Smooth muscle cell (in vitro differentiated cells): Measurements from ENCODE around the gene REEP6. TPM values are rescaled to one million over a fixed set of nuclear protein-coding genes. Genes with fewer than 3 reads are reported as not detected.

Experiments
- DNase-seq: peaks from one replicate; lab custom pipeline; 2025; ENCODE audit not compliant: unreplicated experiment; lab: John Stamatoyannopoulos, UW
- H2AFZ ChIP-seq: fragments of 200-600 bp; sonication (generic); 2 replicates; pipeline ENCODE4 v1.6.0; 2016; ENCODE audit warnings: antibody characterized with exemption, low read depth, mild to moderate bottlenecking
- H3F3A ChIP-seq: fragments of 200-600 bp; sonication (generic); 2 replicates; pipeline ENCODE4 v1.6.0; 2017; ENCODE audit warnings: antibody characterized with exemption, low read depth
- H3K27ac ChIP-seq: fragments of 200-600 bp; sonication (generic); 2 replicates; pipeline ENCODE4 v1.5.1; 2016; ENCODE audit warnings: low read depth, mild to moderate bottlenecking
- H3K27me3 ChIP-seq: fragments of 200-600 bp; sonication (generic); 2 replicates; pipeline ENCODE4 v1.6.1; 2016; ENCODE audit warnings: low read depth, mild to moderate bottlenecking
- H3K36me3 ChIP-seq: fragments of 200-600 bp; sonication (generic); 2 replicates; pipeline ENCODE4 v1.5.1; 2016; ENCODE audit warnings: low read depth
- H3K4me1 ChIP-seq: fragments of 200-600 bp; sonication (generic); 2 replicates; pipeline ENCODE4 v1.5.1; 2016; ENCODE audit warnings: low read depth
- H3K4me2 ChIP-seq: fragments of 200-600 bp; sonication (generic); 2 replicates; pipeline ENCODE4 v1.6.0; 2016; ENCODE audit warnings: mild to moderate bottlenecking
- H3K4me3 ChIP-seq: fragments of 200-600 bp; sonication (generic); 2 replicates; pipeline ENCODE4 v1.5.1; 2016; ENCODE audit warnings: mild to moderate bottlenecking
- H3K79me2 ChIP-seq: fragments of 200-600 bp; sonication (generic); 2 replicates; pipeline ENCODE4 v1.6.0; 2016; ENCODE audit warnings: low read depth, mild to moderate bottlenecking
- H3K9ac ChIP-seq: fragments of 200-600 bp; sonication (generic); 2 replicates; pipeline ENCODE4 v1.6.0; 2016; ENCODE audit warnings: low read depth
- H3K9me3 ChIP-seq: fragments of 200-600 bp; sonication (generic); replicated peaks from 2 replicates; pipeline ENCODE4 v1.5.1; 2016; ENCODE audit warnings: low read depth
- H4K20me1 ChIP-seq: fragments of 200-600 bp; sonication (generic); 2 replicates; pipeline ENCODE4 v1.6.0; 2016; ENCODE audit warnings: low read depth
- CTCF ChIP-seq: fragments of 200-600 bp; sonication (generic); IDR thresholded peaks from 2 replicates; pipeline ENCODE4 v1.5.1; 2017; ENCODE audit warnings: borderline replicate concordance, mild to moderate bottlenecking, antibody characterized with exemption; ENCODE audit not compliant: insufficient read depth, poor library complexity, severe bottlenecking
- WGBS: methylation state at CpG from one replicate; pipeline ENCODE4 v1.1.7; 2016; ENCODE audit warnings: low lambda C conversion rate; 5-methylcytosine and 5-hydroxymethylcytosine counted together
- polyA plus RNA-seq: library from polyadenylated mRNA; unstranded; fragments of >200 nt; fragmentation: Nextera tagmentation; extraction: Ambion mirVana; gene quantifications from 2 replicates; pipeline ENCODE4 v1.2.1, GENCODE V29; 2016
- total RNA-seq: library from RNA; depleted of rRNA; stranded (reverse); fragments of >200 nt; gene quantifications from 2 replicates; pipeline ENCODE4 v1.2.3, GENCODE V29; 2014

Gene REEP6
- total and polyA plus RNA-seq, 2 experiments from 2014 or later: 7.0 to 15.1 TPM

GRCh38 chr19:1490311-1491113 is 469 bp upstream of the REEP6 start, which contains the start of gene PCSK4:
TSS of gene PCSK4 (minus strand) at chr19:1490350. CDS start at chr19:1490346, 4 bp downstream.
- Histone ChIP-seq H4K20me1 (no peaks in the 10 kb centered on the region), H3F3A (no peaks in the 10 kb centered on the region), H2AFZ (peak within 1 kb of the TSS; percentile 91), H3K27ac (peak within 1 kb of the TSS; percentile 65), H3K36me3 (no peaks in the 10 kb centered on the region), H3K27me3 (no peaks in the 10 kb centered on the region), H3K4me3 (peak within 1 kb of the TSS; percentile 63), H3K4me1 (peaks cover 12% of the 10 kb centered on the region), H3K9ac (peak within 1 kb of the TSS; percentile 52), H3K9me3 (no peaks in the 10 kb centered on the region), H3K79me2 (no peaks in the 10 kb centered on the region), H3K4me2 (peak within 1 kb of the TSS; percentile 94)
- TF ChIP-seq CTCF: no peak
- DNase-seq: peak; percentile 99
- 0% methylated on average over 43 of the region's 74 CpGs for WGBS

- H3K4me2 ChIP-seq: peak overlapping the region; percentile 90
- WGBS: 84% methylated on average over 12 of the region's 12 CpGs
These were observed 829 bp downstream of the REEP6 start for GRCh38 chr19:1491849-1492170.

GRCh38 chr19:1492474-1493006 is 1.6 kb downstream of the REEP6 start:
- no peaks in the 10 kb centered on the region for H3K27me3 ChIP-seq
- no peaks in the 10 kb centered on the region for H3F3A ChIP-seq
- peaks cover 12% of the 10 kb centered on the region for H3K4me1 ChIP-seq
- H3K4me2 ChIP-seq: no peak overlapping the region
- H3K36me3 ChIP-seq: no peaks in the 10 kb centered on the region
- no peak overlapping the region for H2AFZ ChIP-seq
- TF ChIP-seq CTCF: no peak
- 79% methylated on average over 10 of the region's 10 CpGs for WGBS
- no peak overlapping the region for H3K9ac ChIP-seq
- peak overlapping the region; percentile 50 for H3K4me3 ChIP-seq
- DNase-seq: no peak
- no peaks in the 10 kb centered on the region for H3K9me3 ChIP-seq
- H3K79me2 ChIP-seq: no peaks in the 10 kb centered on the region
- H4K20me1 ChIP-seq: no peaks in the 10 kb centered on the region
- H3K27ac ChIP-seq: no peak overlapping the region

More at GRCh38 chr19:1491849-1492170, 829 bp downstream of the REEP6 start:
- H3K27ac ChIP-seq: no peak overlapping the region
- H3F3A ChIP-seq: no peaks in the 10 kb centered on the region
- H3K9ac ChIP-seq: no peak overlapping the region
- no peaks in the 10 kb centered on the region for H3K9me3 ChIP-seq
- no peaks in the 10 kb centered on the region for H4K20me1 ChIP-seq
- DNase-seq: no peak
- no peaks in the 10 kb centered on the region for H3K27me3 ChIP-seq
- TF ChIP-seq CTCF: no peak
- peak overlapping the region; percentile 50 for H3K4me3 ChIP-seq
- no peaks in the 10 kb centered on the region for H3K79me2 ChIP-seq
- H3K4me1 ChIP-seq: peaks cover 12% of the 10 kb centered on the region
- no peak overlapping the region for H2AFZ ChIP-seq
- H3K36me3 ChIP-seq: no peaks in the 10 kb centered on the region
